Osteocyte (in vitro differentiated cells): ENCODE measurements around the gene MCOLN3. TPM values are rescaled to one million over a fixed set of nuclear protein-coding genes. Genes with fewer than 3 reads are reported as not detected.

Source experiments
- DNase-seq: peaks from one replicate; pipeline ENCODE4 v3.0.0; 2021; ENCODE audit warnings: mixed read lengths; ENCODE audit not compliant: unreplicated experiment; ENCODE audit errors: extremely low spot score
- H3K27ac Mint-ChIP-seq: one replicate; pipeline ENCODE4 v1.8.0; 2021; ENCODE audit warnings: mild to moderate bottlenecking, mixed read lengths; ENCODE audit not compliant: unreplicated experiment
- H3K27me3 Mint-ChIP-seq: one replicate; pipeline ENCODE4 v1.8.0; 2021; ENCODE audit warnings: mixed read lengths; ENCODE audit not compliant: unreplicated experiment
- H3K36me3 Mint-ChIP-seq: one replicate; pipeline ENCODE4 v1.8.0; 2021; ENCODE audit warnings: mixed read lengths; ENCODE audit not compliant: unreplicated experiment
- H3K4me1 Mint-ChIP-seq: one replicate; pipeline ENCODE4 v1.8.0; 2021; ENCODE audit warnings: mixed read lengths; ENCODE audit not compliant: unreplicated experiment
- H3K4me3 Mint-ChIP-seq: one replicate; pipeline ENCODE4 v1.8.0; 2021; ENCODE audit warnings: mild to moderate bottlenecking, moderate library complexity, mixed read lengths; ENCODE audit not compliant: unreplicated experiment
- H3K9me3 Mint-ChIP-seq: one replicate; pipeline ENCODE4 v1.8.0; 2021; ENCODE audit warnings: mixed read lengths; ENCODE audit not compliant: unreplicated experiment
- total RNA-seq: library from RNA; stranded (reverse); gene quantifications from 2 replicates; pipeline ENCODE4 v1.2.1, GENCODE V29; 2021
- TF ChIP-seq, protein P1 (sequence below): fragments of 200-600 bp; sonication (generic); IDR thresholded peaks from 2 replicates; pipeline ENCODE4 v1.5.0; 2021; ENCODE audit warnings: antibody characterized with exemption, mild to moderate bottlenecking, moderate library complexity

MCOLN3 gene
- total RNA-seq, 1 donor from 2014 or later: not detected

- H3K27ac Mint-ChIP-seq: no peak overlapping the region
- H3K27me3 Mint-ChIP-seq: peaks cover 25% of the 10 kb centered on the region
- H3K4me1 Mint-ChIP-seq: peaks cover 14% of the 10 kb centered on the region
- no peaks in the 10 kb centered on the region for H3K36me3 Mint-ChIP-seq
- DNase-seq: no peak
- no peak overlapping the region for H3K4me3 Mint-ChIP-seq
- no peaks in the 10 kb centered on the region for H3K9me3 Mint-ChIP-seq
- TF ChIP-seq, protein P1, sequence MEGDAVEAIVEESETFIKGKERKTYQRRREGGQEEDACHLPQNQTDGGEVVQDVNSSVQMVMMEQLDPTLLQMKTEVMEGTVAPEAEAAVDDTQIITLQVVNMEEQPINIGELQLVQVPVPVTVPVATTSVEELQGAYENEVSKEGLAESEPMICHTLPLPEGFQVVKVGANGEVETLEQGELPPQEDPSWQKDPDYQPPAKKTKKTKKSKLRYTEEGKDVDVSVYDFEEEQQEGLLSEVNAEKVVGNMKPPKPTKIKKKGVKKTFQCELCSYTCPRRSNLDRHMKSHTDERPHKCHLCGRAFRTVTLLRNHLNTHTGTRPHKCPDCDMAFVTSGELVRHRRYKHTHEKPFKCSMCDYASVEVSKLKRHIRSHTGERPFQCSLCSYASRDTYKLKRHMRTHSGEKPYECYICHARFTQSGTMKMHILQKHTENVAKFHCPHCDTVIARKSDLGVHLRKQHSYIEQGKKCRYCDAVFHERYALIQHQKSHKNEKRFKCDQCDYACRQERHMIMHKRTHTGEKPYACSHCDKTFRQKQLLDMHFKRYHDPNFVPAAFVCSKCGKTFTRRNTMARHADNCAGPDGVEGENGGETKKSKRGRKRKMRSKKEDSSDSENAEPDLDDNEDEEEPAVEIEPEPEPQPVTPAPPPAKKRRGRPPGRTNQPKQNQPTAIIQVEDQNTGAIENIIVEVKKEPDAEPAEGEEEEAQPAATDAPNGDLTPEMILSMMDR: no peak
Observed at GRCh38 chr1:85060038-85060437, 11.7 kb upstream of the MCOLN3 start.

- peaks cover 14% of the 10 kb centered on the region for H3K4me1 Mint-ChIP-seq
- no peak overlapping the region for H3K4me3 Mint-ChIP-seq
- no peak overlapping the region for H3K27ac Mint-ChIP-seq
- DNase-seq: no peak
- H3K36me3 Mint-ChIP-seq: no peaks in the 10 kb centered on the region
- H3K9me3 Mint-ChIP-seq: no peaks in the 10 kb centered on the region
- peaks cover 29% of the 10 kb centered on the region for H3K27me3 Mint-ChIP-seq
- TF ChIP-seq, protein P1: no peak
Observed at GRCh38 chr1:85059563-85059962, 11.3 kb upstream of the MCOLN3 start.

- TF ChIP-seq, protein P1: no peak
- H3K27me3 Mint-ChIP-seq: peaks cover 34% of the 10 kb centered on the region
- no peaks in the 10 kb centered on the region for H3K36me3 Mint-ChIP-seq
- no peaks in the 10 kb centered on the region for H3K9me3 Mint-ChIP-seq
- no peak overlapping the region for H3K4me3 Mint-ChIP-seq
- no peak overlapping the region for H3K27ac Mint-ChIP-seq
- peaks cover 14% of the 10 kb centered on the region for H3K4me1 Mint-ChIP-seq
- DNase-seq: no peak
Observed at GRCh38 chr1:85058786-85059185, 10.5 kb upstream of the MCOLN3 start.

DNA sequence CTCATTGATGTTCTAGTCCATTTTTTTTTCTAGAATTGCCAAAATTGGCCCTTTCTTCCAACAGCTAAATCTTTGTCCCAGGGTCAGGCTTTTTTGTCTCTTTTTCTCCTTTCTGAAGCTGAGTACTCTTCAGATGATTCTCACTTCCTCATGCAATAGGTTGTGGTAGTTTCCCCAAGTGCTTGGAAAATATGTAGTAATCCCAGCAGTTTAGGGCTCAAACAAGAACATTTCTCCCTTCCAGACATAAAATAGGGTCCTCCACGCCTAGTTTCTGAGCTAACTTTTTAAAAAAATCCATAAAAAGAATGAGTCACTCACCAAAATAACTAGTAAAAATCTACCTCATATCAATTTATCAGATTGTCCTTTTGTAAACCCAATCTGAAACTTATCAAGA lies 10.0 kb upstream of the MCOLN3 start:
- DNase-seq: no peak

GRCh38 chr1:85054664-85055063 lies 6.4 kb upstream of the MCOLN3 start:
- Mint-ChIP-seq H3K9me3 (no peaks in the 10 kb centered on the region), H3K27ac (no peak overlapping the region), H3K27me3 (peaks cover 44% of the 10 kb centered on the region), H3K36me3 (no peaks in the 10 kb centered on the region), H3K4me3 (no peak overlapping the region), H3K4me1 (no peaks in the 10 kb centered on the region)
- no peak for DNase-seq
- TF ChIP-seq, protein P1: no peak

More for the DNA sequence above, 10.0 kb upstream of the MCOLN3 start:
- no peak overlapping the region for H3K27ac Mint-ChIP-seq
- no peaks in the 10 kb centered on the region for H3K9me3 Mint-ChIP-seq
- TF ChIP-seq, protein P1: no peak
- H3K27me3 Mint-ChIP-seq: peaks cover 34% of the 10 kb centered on the region
- no peaks in the 10 kb centered on the region for H3K36me3 Mint-ChIP-seq
- H3K4me3 Mint-ChIP-seq: no peak overlapping the region
- H3K4me1 Mint-ChIP-seq: peaks cover 14% of the 10 kb centered on the region
